ENCODE results near the gene TNFAIP8. TPM values are rescaled to one million over a fixed set of nuclear protein-coding genes. Genes with fewer than 3 reads are reported as not detected.
A peak's percentile ranks its signal among the peaks of the same experiment; 100 is the strongest.

The TNFAIP8 gene
- total and polyA plus RNA-seq, 10 of the 15 experiments (the other 5 are each of a cell fraction or from before 2014, with no cell fraction given) = 124 to 324 (median 177) TPM

DNA sequence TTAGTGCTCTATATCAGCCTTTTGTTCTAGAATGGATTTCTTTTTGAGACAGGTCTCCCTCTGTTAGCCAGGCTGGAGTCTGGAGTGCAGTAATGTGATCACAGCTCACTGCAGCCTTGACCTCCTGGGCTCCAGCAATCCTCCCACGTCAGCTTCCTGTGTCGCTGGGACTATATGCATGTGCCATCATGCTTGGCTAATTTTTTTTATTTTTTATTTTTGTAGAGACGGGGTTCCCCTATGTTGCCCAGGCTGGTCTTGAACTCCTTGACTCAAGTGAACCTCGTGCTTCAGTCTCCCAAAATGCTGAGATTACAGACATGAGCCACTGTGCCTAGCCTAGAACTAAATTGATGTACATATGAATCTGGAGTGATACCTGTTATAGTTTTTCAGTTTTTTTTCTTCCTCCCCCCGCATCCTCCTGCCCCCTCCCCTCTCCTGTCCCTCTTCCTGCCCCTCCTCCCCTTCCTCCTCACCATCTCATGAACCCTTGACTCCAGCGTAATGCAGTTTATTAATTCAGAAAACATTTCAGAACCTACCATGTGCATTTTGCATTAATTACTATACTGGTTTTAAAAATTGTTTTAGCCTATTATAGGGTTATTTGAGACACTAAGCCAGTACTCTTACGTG, 37.4 kb upstream of the TNFAIP8 start (continued):
- TF ChIP-seq, protein P1, sequence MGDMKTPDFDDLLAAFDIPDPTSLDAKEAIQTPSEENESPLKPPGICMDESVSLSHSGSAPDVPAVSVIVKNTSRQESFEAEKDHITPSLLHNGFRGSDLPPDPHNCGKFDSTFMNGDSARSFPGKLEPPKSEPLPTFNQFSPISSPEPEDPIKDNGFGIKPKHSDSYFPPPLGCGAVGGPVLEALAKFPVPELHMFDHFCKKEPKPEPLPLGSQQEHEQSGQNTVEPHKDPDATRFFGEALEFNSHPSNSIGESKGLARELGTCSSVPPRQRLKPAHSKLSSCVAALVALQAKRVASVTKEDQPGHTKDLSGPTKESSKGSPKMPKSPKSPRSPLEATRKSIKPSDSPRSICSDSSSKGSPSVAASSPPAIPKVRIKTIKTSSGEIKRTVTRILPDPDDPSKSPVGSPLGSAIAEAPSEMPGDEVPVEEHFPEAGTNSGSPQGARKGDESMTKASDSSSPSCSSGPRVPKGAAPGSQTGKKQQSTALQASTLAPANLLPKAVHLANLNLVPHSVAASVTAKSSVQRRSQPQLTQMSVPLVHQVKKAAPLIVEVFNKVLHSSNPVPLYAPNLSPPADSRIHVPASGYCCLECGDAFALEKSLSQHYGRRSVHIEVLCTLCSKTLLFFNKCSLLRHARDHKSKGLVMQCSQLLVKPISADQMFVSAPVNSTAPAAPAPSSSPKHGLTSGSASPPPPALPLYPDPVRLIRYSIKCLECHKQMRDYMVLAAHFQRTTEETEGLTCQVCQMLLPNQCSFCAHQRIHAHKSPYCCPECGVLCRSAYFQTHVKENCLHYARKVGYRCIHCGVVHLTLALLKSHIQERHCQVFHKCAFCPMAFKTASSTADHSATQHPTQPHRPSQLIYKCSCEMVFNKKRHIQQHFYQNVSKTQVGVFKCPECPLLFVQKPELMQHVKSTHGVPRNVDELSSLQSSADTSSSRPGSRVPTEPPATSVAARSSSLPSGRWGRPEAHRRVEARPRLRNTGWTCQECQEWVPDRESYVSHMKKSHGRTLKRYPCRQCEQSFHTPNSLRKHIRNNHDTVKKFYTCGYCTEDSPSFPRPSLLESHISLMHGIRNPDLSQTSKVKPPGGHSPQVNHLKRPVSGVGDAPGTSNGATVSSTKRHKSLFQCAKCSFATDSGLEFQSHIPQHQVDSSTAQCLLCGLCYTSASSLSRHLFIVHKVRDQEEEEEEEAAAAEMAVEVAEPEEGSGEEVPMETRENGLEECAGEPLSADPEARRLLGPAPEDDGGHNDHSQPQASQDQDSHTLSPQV (IDR thresholded peaks at IDR 0.05) = no peak
- TF ChIP-seq, protein P2, sequence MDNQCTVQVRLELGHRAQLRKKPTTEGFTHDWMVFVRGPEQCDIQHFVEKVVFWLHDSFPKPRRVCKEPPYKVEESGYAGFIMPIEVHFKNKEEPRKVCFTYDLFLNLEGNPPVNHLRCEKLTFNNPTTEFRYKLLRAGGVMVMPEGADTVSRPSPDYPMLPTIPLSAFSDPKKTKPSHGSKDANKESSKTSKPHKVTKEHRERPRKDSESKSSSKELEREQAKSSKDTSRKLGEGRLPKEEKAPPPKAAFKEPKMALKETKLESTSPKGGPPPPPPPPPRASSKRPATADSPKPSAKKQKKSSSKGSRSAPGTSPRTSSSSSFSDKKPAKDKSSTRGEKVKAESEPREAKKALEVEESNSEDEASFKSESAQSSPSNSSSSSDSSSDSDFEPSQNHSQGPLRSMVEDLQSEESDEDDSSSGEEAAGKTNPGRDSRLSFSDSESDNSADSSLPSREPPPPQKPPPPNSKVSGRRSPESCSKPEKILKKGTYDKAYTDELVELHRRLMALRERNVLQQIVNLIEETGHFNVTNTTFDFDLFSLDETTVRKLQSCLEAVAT (IDR thresholded peaks at IDR 0.05) = 0 out of 2 replicates have a peak, but pooled peaks have one; percentile 19
- TF ChIP-seq JUND (IDR thresholded peaks at IDR 0.05; ENCODE audit: low read depth, low read length) (no peak), CREB1 (IDR thresholded peaks at IDR 0.05; ENCODE audit: low read depth) (peak; percentile 61; the same call in 1 of the 2 replicates), PAX5 (IDR thresholded peaks at IDR 0.05; ENCODE audit: borderline replicate concordance, low read depth, low read length) (0 out of 2 replicates have a peak, but pooled peaks have one; percentile 60), GABPA (IDR thresholded peaks at IDR 0.05; ENCODE audit: low read depth) (no peak), FOXM1 (IDR thresholded peaks at IDR 0.05; ENCODE audit: low read depth, low read length) (no peak), LARP7 (IDR thresholded peaks at IDR 0.05) (no peak), CBX5 (IDR thresholded peaks at IDR 0.05; ENCODE audit: low read depth) (0 out of 2 replicates have a peak, but pooled peaks have one; percentile 41), RAD51 (IDR thresholded peaks at IDR 0.05) (no peak), NFIC (IDR thresholded peaks at IDR 0.05; ENCODE audit: low read depth, low read length) (peak; percentile 58; the same call in 1 of the 2 replicates)

All from GM12878 (cell line).